HT-29 (cell line): Measurements from ENCODE around the gene SUB1. TPM values are rescaled to one million over a fixed set of nuclear protein-coding genes. Genes with fewer than 3 reads are reported as not detected.
A peak's percentile ranks its signal among the peaks of the same experiment; 100 is the strongest.
"Not testable (repeated sequence)": the region's sequence is repeated elsewhere in the genome, so short reads cannot be mapped to it uniquely, and the experiment has no call there.

ENCODE experiments used
- DNase-seq: peaks from one replicate; pipeline ENCODE4 v3.0.0-alpha.2; 2015; ENCODE audit warnings: low spot score
- total RNA-seq: library from RNA; depleted of rRNA; stranded (reverse); fragments of >200 nt; shearing (Covaris generic); gene quantifications from 2 replicates; pipeline ENCODE4 v1.2.3, GENCODE V29; 2014

SUB1 gene
- total RNA-seq, 1 experiment from 2014 or later, result 75.2 TPM

- DNase-seq, result no peak
Measured at GRCh38 chr5:32565145-32565544, 20.2 kb upstream of the SUB1 start.

GRCh38 chr5:32566319-32567111, 18.8 kb upstream of the SUB1 start:
- no peak for DNase-seq

- no peak for DNase-seq
Measured at GRCh38 chr5:32571128-32571527, 14.2 kb upstream of the SUB1 start.

- no peak for DNase-seq
Measured at GRCh38 chr5:32572778-32573480, 12.4 kb upstream of the SUB1 start.

- not testable (repeated sequence) for DNase-seq
Measured at GRCh38 chr5:32573481-32573854, 11.9 kb upstream of the SUB1 start.

GRCh38 chr5:32574540-32575175, 10.7 kb upstream of the SUB1 start:
- DNase-seq, result no peak

GRCh38 chr5:32578363-32578762, 7.0 kb upstream of the SUB1 start:
- no peak for DNase-seq

GRCh38 chr5:32578764-32579163, 6.6 kb upstream of the SUB1 start:
- no peak for DNase-seq

- DNase-seq, result no peak
Measured at GRCh38 chr5:32581010-32581785, 4.2 kb upstream of the SUB1 start.

GRCh38 chr5:32583582-32584232, 1.6 kb upstream of the SUB1 start:
- DNase-seq, result no peak

GRCh38 chr5:32584646-32585045, 711 bp upstream of the SUB1 start:
- no peak for DNase-seq

- DNase-seq, result no peak
Measured at GRCh38 chr5:32585122-32585445, 273 bp upstream of the SUB1 start.

GRCh38 chr5:32586276-32586599, 881 bp downstream of the SUB1 start:
- no peak for DNase-seq

GRCh38 chr5:32587067-32587551, 1.8 kb downstream of the SUB1 start:
- no peak for DNase-seq

- no peak for DNase-seq
Measured at GRCh38 chr5:32589416-32589815, 4.1 kb downstream of the SUB1 start.

- peak; percentile 92 for DNase-seq
Measured at GRCh38 chr5:32589942-32590869, 4.8 kb downstream of the SUB1 start.

GRCh38 chr5:32595118-32595517, 9.8 kb downstream of the SUB1 start:
- no peak for DNase-seq

- DNase-seq, result no peak
Measured at GRCh38 chr5:32597041-32597629, 11.8 kb downstream of the SUB1 start.

- no peak for DNase-seq
Measured at GRCh38 chr5:32598260-32598937, 13.0 kb downstream of the SUB1 start.
